ENCODE data around the gene FAM171A1.
A peak's percentile ranks its signal among the peaks of the same experiment; 100 is the strongest.

FAM171A1 gene

DNA sequence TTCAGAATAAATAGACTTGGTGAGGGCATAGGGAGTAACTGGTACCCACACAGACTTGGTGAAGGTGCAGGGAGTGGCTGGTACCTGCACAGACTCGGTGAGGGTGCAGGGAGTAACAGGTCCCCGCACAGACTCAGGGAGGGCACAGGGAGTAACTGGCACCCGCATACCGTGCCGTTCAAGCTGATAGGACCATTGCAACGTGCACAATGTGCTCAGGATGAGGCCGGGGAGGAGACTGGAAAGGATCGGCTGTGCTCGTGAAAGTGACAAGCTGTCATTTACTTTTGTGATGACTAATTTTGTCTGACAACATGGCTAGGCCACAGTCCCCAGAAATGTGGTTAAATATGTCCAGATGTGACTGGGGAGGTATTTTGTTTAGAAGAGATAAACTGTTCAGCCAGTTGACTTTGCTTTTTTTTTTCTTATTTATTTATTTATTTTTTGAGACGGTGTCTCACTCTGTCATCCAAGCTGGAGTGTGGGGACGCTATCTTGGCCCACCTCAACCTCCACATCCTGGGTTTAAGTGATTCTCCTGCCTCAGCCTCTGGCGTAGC is 126.4 kb downstream of the FAM171A1 start:
- H3K4me1 Mint-ChIP-seq: no peaks in the 10 kb centered on the region
- no peaks in the 10 kb centered on the region for H3K9me3 Mint-ChIP-seq
- no peaks in the 10 kb centered on the region for H3K27me3 Mint-ChIP-seq (ENCODE audit: low read depth)
- no peak overlapping the region for H3K4me3 Mint-ChIP-seq
- TF ChIP-seq, protein P1, sequence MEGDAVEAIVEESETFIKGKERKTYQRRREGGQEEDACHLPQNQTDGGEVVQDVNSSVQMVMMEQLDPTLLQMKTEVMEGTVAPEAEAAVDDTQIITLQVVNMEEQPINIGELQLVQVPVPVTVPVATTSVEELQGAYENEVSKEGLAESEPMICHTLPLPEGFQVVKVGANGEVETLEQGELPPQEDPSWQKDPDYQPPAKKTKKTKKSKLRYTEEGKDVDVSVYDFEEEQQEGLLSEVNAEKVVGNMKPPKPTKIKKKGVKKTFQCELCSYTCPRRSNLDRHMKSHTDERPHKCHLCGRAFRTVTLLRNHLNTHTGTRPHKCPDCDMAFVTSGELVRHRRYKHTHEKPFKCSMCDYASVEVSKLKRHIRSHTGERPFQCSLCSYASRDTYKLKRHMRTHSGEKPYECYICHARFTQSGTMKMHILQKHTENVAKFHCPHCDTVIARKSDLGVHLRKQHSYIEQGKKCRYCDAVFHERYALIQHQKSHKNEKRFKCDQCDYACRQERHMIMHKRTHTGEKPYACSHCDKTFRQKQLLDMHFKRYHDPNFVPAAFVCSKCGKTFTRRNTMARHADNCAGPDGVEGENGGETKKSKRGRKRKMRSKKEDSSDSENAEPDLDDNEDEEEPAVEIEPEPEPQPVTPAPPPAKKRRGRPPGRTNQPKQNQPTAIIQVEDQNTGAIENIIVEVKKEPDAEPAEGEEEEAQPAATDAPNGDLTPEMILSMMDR (IDR thresholded peaks at IDR 0.05; ENCODE audit: unreplicated experiment in 3 of 3): no peak
- H3K36me3 Mint-ChIP-seq (ENCODE audit: low read depth): peaks cover 54% of the 10 kb centered on the region
- no peak overlapping the region for H3K27ac Mint-ChIP-seq

DNA sequence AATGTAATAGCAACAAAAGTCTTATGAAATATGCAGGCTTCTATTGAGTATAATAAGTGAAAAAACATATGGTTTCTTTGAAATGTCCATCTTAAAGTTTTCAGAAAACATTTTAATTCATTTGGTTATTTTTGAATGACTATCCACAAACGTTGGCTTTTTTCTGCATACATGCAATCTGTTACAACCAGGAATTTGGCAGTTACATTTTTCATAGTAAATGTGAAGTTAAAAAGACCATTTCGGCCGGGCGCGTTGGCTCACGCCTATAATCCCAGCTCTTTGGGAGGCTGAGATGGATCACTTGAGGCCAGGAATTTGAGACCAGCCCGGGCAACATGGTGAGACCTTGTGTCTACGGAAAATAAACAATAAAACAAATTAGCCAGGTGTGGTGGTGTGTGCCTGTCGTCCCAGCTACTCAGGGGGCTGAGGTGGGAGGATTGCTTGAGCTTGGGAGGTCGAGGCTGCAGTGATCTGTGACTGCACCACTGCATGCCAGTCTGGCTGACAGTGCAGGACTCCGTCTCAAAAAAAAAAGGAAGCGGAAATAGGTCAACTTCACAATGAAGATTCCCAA is 128.7 kb downstream of the FAM171A1 start:
- peaks cover 44% of the 10 kb centered on the region for H3K36me3 Mint-ChIP-seq (ENCODE audit: low read depth)
- H3K4me3 Mint-ChIP-seq: no peak overlapping the region
- TF ChIP-seq, protein P1 (IDR thresholded peaks at IDR 0.05; ENCODE audit: unreplicated experiment in 3 of 3): no peak
- H3K27ac Mint-ChIP-seq: no peak overlapping the region
- H3K27me3 Mint-ChIP-seq (ENCODE audit: low read depth): no peaks in the 10 kb centered on the region
- no peaks in the 10 kb centered on the region for H3K9me3 Mint-ChIP-seq
- no peaks in the 10 kb centered on the region for H3K4me1 Mint-ChIP-seq

DNA sequence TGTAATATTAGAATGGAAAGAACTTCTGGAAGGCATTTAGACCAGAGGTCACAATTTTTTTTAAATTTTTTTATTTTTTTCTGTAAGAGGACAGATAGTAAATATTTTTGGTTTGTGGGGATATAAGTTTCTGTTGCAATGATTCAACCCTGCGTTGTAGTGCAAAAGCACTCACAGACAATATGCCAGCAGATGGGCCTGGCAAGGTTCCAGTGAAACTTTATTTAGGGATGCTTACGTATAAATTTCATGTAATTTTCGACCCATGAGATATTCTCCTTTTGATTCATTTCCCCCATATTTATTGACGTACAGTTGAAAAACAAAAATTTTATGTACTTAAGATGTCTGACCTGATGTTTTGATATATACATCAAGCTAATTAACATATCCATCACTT is 129.8 kb downstream of the FAM171A1 start:
- H3K9me3 Mint-ChIP-seq: no peaks in the 10 kb centered on the region
- no peaks in the 10 kb centered on the region for H3K4me1 Mint-ChIP-seq
- no peak overlapping the region for H3K27ac Mint-ChIP-seq
- H3K4me3 Mint-ChIP-seq: no peak overlapping the region
- H3K27me3 Mint-ChIP-seq (ENCODE audit: low read depth): no peaks in the 10 kb centered on the region
- peaks cover 36% of the 10 kb centered on the region for H3K36me3 Mint-ChIP-seq (ENCODE audit: low read depth)
- TF ChIP-seq, protein P1 (IDR thresholded peaks at IDR 0.05; ENCODE audit: unreplicated experiment in 3 of 3): no peak

DNA sequence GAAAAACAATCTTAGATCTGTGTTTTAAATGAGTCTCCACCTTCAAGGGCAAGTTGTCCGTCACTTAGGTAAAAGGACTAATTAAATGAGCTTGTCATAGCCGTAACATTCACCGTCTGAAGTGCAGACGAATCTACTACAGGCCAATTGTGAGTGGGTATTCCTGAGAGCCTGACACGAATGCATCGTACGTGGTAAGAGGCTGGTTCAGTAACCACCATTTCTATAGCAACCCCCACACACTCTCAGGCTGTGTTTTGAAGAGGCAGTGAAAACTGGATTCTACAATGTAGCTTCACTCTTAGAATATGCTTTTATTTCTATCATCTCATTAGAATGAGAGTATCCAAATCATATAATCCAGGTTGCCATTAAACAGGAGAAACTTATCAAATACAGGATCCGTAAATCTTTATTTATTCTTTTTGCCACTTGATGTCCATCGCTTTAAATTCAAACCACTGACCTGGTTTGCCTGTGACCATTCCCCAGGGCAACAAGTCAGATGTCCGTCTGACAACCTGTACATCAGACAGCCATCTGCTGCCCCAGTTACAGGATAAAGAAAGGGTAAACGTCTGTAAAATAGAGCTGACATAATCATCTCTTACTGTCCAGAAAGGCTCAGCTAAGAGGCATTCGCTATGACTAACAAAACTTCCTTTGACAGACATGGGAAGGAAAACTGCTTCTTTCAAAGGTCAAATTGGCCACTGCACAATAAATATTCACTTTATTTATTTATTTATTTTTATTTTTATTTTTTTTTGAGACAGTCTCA is 132.3 kb downstream of the FAM171A1 start:
- TF ChIP-seq, protein P1 (IDR thresholded peaks at IDR 0.05; ENCODE audit: unreplicated experiment in 3 of 3): no peak
- H3K27me3 Mint-ChIP-seq (ENCODE audit: low read depth): no peaks in the 10 kb centered on the region
- peak overlapping the region; percentile 48 to 86 (median 60) for H3K27ac Mint-ChIP-seq
- no peak overlapping the region for H3K4me3 Mint-ChIP-seq
- peaks cover 35% of the 10 kb centered on the region for H3K36me3 Mint-ChIP-seq (ENCODE audit: low read depth)
- H3K4me1 Mint-ChIP-seq: no peaks in the 10 kb centered on the region
- no peaks in the 10 kb centered on the region for H3K9me3 Mint-ChIP-seq

DNA sequence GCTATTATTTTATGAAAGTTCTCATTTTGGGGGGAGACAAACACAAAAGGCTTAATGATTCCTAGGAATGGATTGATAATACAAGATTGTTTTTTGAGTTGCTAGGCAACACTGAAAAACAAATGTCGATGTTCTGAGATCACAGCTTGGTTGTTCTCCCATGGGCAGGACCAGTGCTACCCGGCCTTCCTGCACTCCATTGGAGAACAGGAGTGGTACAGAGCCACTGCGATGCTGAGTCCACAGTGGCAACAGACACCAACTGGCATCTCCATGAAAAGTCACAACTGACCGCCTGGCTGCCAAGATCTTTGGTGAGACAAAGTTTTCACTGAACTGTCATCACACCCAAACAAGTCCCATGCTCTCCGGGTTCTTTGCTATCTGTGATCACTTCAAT is 133.7 kb downstream of the FAM171A1 start:
- peaks cover 31% of the 10 kb centered on the region for H3K36me3 Mint-ChIP-seq (ENCODE audit: low read depth)
- H3K9me3 Mint-ChIP-seq: no peaks in the 10 kb centered on the region
- H3K27ac Mint-ChIP-seq: no peak overlapping the region
- TF ChIP-seq, protein P1 (IDR thresholded peaks at IDR 0.05; ENCODE audit: unreplicated experiment in 3 of 3): no peak
- H3K4me3 Mint-ChIP-seq: no peak overlapping the region
- no peaks in the 10 kb centered on the region for H3K4me1 Mint-ChIP-seq
- no peaks in the 10 kb centered on the region for H3K27me3 Mint-ChIP-seq (ENCODE audit: low read depth)

Data from nephron (organoid).